OCI-LY7 (cell line): ENCODE measurements around the gene NPFFR2.

ENCODE experiments used
- EZH2phosphoT487 ChIP-seq: fragments of 200-600 bp; sonication (generic); IDR thresholded peaks from 2 replicates; pipeline ENCODE4 v1.6.1; 2018; ENCODE audit warnings: low read depth, borderline replicate concordance, mild to moderate bottlenecking, mixed run types, antibody characterized with exemption, low read length, moderate library complexity, mixed read lengths
- TF ChIP-seq, protein P1 (sequence below): fragments of 200-600 bp; sonication (generic); conservative IDR thresholded peaks from 2 replicates; pipeline ENCODE4 v1.5.1; 2014; ENCODE audit warnings: mild to moderate bottlenecking, antibody characterized with exemption, low read length, moderate library complexity, mixed read lengths

DNA sequence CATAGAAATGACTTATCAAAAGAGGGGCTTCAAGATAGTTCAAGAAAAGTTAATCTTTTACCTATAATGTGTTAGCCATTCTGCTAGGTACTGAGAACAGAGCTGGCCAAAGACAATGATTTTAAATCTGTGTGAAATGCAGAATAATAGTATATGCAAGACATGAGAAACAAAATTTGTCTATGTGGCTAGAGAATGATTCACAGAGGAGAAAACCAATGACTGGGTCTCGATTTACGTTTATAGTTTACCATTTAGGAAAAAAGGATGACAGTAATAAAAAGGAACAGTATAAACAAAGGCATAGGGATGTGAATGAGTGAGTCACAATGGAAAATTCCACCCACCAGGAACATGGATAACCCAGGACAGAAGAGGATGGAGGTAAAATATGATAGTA lies 31.9 kb downstream of the NPFFR2 start:
- TF ChIP-seq, protein P1, sequence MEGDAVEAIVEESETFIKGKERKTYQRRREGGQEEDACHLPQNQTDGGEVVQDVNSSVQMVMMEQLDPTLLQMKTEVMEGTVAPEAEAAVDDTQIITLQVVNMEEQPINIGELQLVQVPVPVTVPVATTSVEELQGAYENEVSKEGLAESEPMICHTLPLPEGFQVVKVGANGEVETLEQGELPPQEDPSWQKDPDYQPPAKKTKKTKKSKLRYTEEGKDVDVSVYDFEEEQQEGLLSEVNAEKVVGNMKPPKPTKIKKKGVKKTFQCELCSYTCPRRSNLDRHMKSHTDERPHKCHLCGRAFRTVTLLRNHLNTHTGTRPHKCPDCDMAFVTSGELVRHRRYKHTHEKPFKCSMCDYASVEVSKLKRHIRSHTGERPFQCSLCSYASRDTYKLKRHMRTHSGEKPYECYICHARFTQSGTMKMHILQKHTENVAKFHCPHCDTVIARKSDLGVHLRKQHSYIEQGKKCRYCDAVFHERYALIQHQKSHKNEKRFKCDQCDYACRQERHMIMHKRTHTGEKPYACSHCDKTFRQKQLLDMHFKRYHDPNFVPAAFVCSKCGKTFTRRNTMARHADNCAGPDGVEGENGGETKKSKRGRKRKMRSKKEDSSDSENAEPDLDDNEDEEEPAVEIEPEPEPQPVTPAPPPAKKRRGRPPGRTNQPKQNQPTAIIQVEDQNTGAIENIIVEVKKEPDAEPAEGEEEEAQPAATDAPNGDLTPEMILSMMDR: no peak
- TF ChIP-seq EZH2phosphoT487: no peak
